22Rv1 (cell line): Measurements from ENCODE around the gene FAM3C.
A peak's percentile ranks its signal among the peaks of the same experiment; 100 is the strongest.

Experiments used
- H3K27ac ChIP-seq: fragments of 450-650 bp; 2 replicates; pipeline ENCODE4 v1.5.1; 2017
- ZFX ChIP-seq: fragments of 450-650 bp; IDR thresholded peaks from 2 replicates; pipeline ENCODE4 v1.6.1; 2017; ENCODE audit warnings: antibody characterized with exemption, borderline replicate concordance
- TF ChIP-seq, protein P1 (sequence below): fragments of 450-650 bp; IDR thresholded peaks from 2 replicates; pipeline ENCODE4 v1.5.1; 2017; ENCODE audit warnings: mild to moderate bottlenecking

The FAM3C gene

DNA sequence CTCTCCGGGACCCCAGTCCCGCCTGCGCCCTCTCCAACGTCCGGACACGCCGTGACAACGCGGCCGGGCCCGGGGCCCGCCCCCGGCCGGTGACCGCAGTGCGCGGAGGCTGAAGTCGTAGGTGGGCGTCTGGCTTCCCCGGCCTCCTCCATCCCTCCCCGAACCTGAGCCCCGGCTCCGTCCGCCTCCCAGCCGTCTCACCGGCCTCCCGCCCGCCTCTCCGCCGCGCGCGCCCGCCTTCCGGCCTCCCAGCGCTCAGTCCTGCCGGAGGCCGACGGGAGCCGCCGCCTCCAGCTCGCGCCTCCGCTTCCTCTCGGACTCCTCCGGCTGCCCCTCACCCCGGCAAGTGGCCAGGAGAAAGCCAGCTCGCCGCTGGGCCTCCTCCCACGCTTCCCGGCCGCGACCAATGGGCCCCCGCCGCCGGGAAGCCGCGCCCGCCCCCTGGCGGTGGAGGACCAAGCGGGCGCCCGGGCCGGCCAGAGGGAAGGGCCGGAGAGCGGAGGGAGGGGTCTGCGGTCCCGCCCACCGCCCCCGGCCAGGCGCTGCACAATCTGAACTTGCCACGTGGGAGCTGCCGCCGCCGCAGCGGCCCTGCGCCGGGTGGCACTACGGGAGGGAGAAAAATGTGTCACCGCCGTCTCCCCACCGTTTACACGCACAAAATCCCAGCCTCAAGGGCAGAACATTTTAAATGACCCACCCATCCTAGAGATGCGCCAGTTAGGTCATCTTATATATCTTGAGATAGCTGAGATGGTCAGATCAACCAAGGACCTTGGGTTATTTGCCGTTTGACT is at the start of gene FAM3C:
Gene FAM3C, minus strand, starts transcription at position 348 of the 797 bp plus-strand sequence. CDS start 13,339 bp downstream, outside the sequence.
- H3K27ac ChIP-seq, result peak within 1 kb of the TSS; percentile 67
- TF ChIP-seq, protein P1, sequence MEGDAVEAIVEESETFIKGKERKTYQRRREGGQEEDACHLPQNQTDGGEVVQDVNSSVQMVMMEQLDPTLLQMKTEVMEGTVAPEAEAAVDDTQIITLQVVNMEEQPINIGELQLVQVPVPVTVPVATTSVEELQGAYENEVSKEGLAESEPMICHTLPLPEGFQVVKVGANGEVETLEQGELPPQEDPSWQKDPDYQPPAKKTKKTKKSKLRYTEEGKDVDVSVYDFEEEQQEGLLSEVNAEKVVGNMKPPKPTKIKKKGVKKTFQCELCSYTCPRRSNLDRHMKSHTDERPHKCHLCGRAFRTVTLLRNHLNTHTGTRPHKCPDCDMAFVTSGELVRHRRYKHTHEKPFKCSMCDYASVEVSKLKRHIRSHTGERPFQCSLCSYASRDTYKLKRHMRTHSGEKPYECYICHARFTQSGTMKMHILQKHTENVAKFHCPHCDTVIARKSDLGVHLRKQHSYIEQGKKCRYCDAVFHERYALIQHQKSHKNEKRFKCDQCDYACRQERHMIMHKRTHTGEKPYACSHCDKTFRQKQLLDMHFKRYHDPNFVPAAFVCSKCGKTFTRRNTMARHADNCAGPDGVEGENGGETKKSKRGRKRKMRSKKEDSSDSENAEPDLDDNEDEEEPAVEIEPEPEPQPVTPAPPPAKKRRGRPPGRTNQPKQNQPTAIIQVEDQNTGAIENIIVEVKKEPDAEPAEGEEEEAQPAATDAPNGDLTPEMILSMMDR, result peak; percentile 100
- TF ChIP-seq ZFX, result no peak

DNA sequence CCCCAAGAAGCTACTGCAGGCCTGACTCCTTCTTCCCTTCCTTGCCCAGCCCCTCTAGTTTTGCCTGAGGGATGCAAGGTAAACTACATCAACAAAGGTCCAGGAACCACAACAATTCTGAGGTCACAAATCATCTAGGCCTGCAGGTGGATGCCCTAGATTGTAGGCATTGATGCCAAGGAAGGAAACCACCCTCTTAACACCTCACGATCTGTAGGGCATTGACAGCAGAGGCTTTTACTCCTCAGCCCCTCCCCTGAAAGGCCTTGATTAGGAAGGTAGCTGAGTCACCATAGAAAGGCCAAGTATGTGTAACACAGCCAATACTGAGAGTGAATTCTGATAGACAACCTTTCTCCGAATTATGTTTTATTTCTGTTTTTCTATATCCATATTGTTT is 46.7 kb upstream of the FAM3C start:
- TF ChIP-seq, protein P1, result no peak
- no peak for TF ChIP-seq ZFX
- no peak overlapping the region for H3K27ac ChIP-seq

DNA sequence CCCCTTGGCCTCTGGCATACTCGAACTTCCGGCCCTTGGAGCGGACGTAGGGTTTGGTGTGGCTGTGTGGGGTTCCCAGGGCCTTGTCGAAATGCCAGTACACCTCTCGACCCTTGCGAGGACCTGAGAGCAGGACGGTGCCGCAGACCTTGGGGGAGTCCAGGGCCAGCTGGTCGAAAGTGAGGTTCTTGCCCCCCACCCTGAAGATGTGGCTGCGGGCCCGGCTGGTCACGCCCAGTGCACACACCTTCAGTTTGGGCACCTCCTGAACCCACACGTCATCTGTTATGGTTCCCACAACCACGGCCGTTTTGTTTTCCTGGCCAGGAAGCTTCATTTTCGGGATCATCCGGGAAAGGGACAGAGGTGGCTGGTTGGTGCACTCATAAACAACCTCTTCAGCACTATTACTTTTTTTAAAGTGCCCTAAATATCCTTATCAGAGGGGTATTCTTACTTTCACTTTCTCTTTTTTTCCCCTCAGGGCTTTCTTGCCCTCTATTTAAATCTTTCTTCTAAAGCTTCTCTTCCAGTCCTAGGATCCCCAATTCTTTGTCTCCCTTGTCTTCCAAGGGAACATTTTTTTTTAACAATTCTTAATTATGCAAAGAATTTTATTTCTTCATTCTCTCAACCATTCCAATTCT is 44.9 kb upstream of the FAM3C start:
- TF ChIP-seq ZFX, result no peak
- TF ChIP-seq, protein P1, result no peak
- H3K27ac ChIP-seq, result no peak overlapping the region

GRCh38 chr7:121438043-121438955 is 42.2 kb upstream of the FAM3C start:
- H3K27ac ChIP-seq, result peak overlapping the region; percentile 54
- TF ChIP-seq, protein P1, result peak; percentile 40

GRCh38 chr7:121437470-121437869 is 41.4 kb upstream of the FAM3C start:
- H3K27ac ChIP-seq, result no peak overlapping the region; the same call in 1 of the 2 replicates
- TF ChIP-seq ZFX, result no peak
- TF ChIP-seq, protein P1, result no peak

DNA sequence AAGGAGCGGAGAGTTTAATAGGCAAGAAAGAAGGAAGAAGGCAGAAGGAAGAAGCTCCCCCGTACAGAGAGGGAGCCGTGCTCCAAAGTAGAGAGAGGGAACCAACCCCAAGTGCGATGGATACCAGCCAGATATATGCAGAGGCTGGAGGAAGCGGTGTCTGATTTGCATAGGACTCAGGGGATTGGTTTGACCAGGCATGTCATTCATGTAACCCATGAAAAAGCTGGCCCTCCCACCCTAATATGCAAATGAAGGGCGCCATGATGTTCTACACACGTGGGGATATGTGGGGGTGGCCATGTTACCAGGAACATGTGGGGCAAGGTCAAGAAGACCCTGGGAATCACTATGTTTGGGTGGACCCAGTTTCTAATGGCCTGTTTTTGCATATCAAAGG is 40.6 kb upstream of the FAM3C start:
- TF ChIP-seq, protein P1, result no peak
- no peak for TF ChIP-seq ZFX

More for the DNA sequence above, 40.6 kb upstream of the FAM3C start:
- H3K27ac ChIP-seq, result no peak overlapping the region
